HG03439 (cell line): ENCODE results near the gene MBTPS1.
A peak's percentile ranks its signal among the peaks of the same experiment; 100 is the strongest.

Experiments used
- ATAC-seq: cut with Tn5 transposase; IDR thresholded peaks from one replicate; pipeline ENCODE4 v1.9.1; 2021; ENCODE audit warnings: mild to moderate bottlenecking, moderate library complexity; ENCODE audit not compliant: unreplicated experiment

Gene MBTPS1

GRCh38 chr16:84014570-84015327 is 102.0 kb downstream of the MBTPS1 start:
- no peak for ATAC-seq

GRCh38 chr16:84013787-84014569 is 102.8 kb downstream of the MBTPS1 start:
- ATAC-seq, result peak; percentile 70

GRCh38 chr16:84009282-84009681 is 107.5 kb downstream of the MBTPS1 start:
- no peak for ATAC-seq

- ATAC-seq, result no peak
Measured at GRCh38 chr16:84007965-84008364, 108.8 kb downstream of the MBTPS1 start.

GRCh38 chr16:84007520-84007919 is 109.2 kb downstream of the MBTPS1 start:
- no peak for ATAC-seq

GRCh38 chr16:84005391-84005790 is 111.4 kb downstream of the MBTPS1 start:
- no peak for ATAC-seq

GRCh38 chr16:84004442-84004841 is 112.3 kb downstream of the MBTPS1 start:
- no peak for ATAC-seq
